GM13977 (cell line): Measurements from ENCODE around the gene CCDC167.

ENCODE experiments used
- DNase-seq: peaks from one replicate; pipeline ENCODE4 v3.0.0; 2012; ENCODE audit warnings: low spot score
- in situ Hi-C: fragments of 300-500 bp; cut with MboI; formaldehyde crosslinking; loops from one replicate; pipeline ENCODE4 v1.12.0; 2022; ENCODE audit warnings: low sequenced_read_pairs, low pct_unique_long_range_greater_than_20kb, mixed read lengths, inconsistent platforms; ENCODE audit not compliant: unreplicated experiment
- TF ChIP-seq, protein P1 (sequence below): IDR thresholded peaks from 2 replicates; pipeline ENCODE4 v1.5.1; 2012; ENCODE audit warnings: mild to moderate bottlenecking, control low read depth; ENCODE audit not compliant: insufficient read depth; ENCODE audit errors: extremely low read depth, missing control alignments

The CCDC167 gene

DNA sequence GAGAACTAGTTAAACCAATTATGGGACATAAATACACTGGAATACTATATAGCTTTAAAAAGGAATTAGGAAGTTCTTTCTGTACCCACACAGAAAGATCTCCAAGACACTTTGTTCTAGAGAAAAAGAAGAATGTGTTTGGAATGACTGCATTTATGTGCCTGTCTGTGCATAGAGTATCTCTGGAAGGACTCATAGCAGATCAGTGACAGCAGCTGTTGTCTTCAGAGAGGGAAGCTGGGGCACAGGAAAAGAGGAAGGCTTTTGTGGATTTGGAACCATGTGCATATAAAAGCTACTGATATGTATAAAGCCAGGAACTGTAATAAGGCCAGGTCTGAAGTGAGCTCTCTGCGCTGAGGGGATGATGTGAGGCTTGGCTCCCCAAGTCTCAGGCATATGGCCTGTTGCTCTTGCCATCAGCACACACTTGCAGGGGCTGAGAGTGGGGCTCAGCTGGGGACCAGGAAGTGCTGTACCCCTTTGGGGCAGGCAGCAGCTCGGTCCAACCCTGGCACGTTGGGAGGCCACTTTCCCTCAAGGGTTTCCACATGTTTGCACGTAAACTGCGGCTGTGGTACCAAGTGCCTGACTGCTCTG, 31.8 kb upstream of the CCDC167 start:
- in situ Hi-C loops, result no loop called here
- TF ChIP-seq, protein P1, sequence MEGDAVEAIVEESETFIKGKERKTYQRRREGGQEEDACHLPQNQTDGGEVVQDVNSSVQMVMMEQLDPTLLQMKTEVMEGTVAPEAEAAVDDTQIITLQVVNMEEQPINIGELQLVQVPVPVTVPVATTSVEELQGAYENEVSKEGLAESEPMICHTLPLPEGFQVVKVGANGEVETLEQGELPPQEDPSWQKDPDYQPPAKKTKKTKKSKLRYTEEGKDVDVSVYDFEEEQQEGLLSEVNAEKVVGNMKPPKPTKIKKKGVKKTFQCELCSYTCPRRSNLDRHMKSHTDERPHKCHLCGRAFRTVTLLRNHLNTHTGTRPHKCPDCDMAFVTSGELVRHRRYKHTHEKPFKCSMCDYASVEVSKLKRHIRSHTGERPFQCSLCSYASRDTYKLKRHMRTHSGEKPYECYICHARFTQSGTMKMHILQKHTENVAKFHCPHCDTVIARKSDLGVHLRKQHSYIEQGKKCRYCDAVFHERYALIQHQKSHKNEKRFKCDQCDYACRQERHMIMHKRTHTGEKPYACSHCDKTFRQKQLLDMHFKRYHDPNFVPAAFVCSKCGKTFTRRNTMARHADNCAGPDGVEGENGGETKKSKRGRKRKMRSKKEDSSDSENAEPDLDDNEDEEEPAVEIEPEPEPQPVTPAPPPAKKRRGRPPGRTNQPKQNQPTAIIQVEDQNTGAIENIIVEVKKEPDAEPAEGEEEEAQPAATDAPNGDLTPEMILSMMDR, result no peak
- no peak for DNase-seq

DNA sequence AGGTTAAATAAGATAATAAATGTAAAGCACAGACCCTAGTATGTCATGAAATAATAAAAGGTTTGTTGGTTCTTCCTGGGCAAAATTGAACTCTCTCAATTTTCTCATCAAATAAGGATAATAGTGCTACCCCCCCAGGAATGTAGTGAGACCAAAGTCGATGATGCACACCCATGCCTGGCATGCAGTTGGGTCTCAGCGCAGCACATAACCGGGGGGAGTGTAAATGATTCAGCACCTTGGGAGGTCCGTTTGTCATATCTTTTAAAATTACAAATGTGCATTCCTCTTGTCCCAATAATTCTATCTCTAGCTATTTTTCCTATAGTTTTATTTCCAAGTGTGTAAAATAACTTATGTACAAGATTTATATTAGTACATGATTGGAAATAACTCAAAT, 31.3 kb upstream of the CCDC167 start:
- in situ Hi-C loops, result no loop called here
- DNase-seq, result no peak
- TF ChIP-seq, protein P1, result no peak

DNA sequence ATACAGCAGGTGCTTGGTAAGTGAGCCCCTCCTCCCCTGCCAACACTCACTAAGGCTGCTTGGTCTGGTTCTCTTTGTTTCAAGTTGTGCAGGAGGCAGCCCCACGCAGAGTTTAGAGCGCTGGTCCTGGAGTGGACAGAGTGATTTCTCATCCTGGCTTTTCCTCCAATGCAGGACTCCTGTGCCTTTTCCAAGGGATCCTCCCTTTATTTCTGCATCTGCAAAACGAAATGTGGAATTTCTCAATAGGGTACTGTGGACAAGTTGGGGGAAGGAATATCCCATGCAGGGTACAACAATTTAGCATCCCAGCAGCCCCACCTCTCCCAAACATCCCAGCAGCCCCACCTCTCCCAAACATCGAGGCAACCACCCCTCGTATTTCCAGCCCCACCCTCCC, 30.6 kb upstream of the CCDC167 start:
- in situ Hi-C loops, result no loop called here
- no peak for DNase-seq
- TF ChIP-seq, protein P1, result no peak

DNA sequence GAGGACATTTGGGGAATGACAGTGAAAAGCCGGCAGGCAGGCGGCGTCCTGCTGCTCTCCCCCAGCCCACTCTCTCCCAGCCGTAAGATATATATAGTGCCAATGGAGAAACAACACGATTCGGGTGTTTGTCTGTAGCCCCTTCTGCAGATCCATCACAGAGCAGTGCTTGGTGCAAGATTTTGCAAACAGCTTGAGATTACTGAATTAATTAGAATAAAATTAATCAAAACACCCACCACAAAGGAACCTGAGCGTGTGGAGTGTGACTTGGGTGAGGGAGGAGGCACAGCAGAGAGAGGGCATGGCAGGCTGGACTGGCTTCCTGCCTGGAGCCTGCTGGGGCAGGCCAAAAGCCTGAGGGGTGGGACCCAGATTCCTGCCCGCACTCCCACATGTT, 28.8 kb upstream of the CCDC167 start:
- TF ChIP-seq, protein P1, result no peak
- no peak for DNase-seq
- in situ Hi-C loops, result no loop called here

DNA sequence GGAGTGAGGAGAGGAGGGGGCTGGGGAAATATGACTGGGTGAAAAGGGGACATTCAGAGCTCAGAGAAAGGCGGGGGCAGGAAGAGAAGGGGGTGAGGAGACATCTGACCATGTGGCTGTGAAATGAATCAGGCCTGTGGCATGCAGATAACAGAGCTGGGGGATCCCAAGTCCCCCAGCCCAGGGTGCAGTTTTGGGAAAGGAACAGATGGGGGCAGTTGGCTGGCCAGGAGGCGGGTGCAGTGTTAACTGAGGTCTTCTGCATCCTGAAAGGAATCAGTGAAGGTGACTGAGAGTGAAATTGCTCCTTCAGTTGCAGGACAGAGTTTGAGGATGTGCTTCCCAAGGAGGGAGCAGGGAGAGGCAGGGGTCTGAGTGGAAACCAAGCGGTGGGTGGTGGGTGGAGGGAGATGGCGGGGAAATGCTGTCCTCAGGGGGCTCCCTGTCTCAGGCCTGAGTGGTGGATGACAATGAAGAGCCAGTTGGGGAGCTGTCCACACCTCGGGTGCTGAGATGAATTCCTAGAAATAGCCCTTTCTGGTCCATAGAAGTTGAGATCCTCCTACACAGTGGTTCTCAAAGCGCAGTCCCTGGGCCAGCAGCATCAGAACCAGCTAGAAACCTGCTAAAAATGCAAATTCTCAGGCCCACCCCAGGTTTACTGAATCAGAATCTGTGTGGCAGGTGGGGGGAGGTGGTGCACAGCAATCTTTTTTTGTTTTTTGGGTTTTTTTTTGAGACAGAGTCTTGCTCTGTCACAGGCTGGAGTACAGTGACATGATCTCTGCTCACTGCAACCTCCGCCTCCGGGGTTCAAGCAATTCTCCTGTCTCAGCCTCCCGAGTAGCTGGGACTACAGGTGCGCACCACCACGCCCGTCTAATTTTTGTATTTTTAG, 26.0 kb upstream of the CCDC167 start:
- peak; percentile 55 for DNase-seq
- TF ChIP-seq, protein P1, result no peak
- in situ Hi-C loops, result no loop called here

DNA sequence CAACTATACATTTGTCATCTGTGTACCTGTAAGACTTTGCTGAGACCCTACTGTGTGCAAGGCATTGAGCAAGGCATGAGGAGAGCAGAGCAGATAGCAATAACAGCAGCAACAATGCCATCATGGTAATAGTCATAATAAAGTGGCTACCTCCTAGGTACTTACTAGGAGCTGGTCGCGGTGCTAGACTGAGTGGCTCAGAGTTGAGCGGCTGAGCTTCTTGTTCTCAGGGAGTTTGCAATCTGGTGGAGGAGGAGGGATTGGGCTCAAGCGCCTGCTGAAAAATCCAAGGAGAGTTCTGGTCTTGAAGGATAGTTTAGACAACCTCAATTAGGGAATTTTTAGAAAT, 25.3 kb upstream of the CCDC167 start:
- TF ChIP-seq, protein P1, result no peak
- in situ Hi-C loops, result no loop called here
- DNase-seq, result no peak
